Islet of Langerhans (tissue), 1 donor: ENCODE results near the gene FAM174B.
"Not testable (repeated sequence)": the region's sequence is repeated elsewhere in the genome, so short reads cannot be mapped to it uniquely, and the experiment has no call there.

Experiments used
- FAIRE-seq: peaks from one replicate; lab custom pipeline; 2011; peaks lifted over from hg19 to GRCh38; lab: Jason Lieb, UNC

The FAM174B gene

DNA sequence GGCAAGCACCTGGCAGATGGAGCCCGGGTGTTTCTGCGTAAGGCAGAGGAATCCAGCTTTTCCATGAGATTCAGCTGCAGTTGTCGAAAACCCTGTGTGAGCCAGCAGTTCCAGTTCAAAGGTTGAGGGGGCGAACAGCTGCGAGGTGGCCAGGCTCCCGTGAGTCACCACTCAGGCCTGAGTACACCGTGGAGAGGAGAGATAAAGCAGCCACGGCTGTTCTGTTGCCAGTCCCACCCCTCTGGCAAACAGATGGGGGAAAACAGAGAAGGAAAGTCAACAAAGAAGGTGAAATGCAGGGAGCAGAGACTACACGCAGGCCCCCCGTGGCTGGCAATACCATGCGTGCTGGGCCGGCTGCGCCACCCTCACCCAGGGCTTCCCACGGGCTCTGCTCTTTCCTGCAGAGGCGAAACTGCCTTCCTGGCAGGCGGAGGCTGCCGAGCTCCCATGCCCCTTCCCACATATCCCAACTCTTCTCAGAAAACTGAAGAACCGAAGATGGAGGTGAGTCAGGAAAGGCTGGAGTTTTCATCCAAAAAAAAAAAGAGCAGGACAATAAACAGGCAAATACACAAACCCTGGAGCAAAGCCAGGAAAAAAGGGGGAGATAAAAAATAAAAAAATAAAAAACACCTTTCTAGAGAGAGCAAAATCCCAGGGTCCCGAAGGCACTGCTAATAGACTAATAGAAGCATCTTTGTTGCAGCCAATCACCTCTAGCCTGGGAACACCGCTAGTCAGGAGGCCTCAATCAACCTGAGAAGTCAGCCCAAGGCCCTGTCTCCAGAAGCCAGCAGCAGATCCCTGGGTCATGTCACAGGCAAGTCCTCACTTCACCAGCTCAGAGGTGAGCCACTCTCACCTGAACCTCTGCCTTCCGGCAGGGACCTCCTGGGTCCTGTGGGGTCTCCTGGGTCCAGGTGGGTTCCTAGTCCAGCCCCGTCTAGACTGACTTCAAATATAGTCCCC lies 37.7 kb downstream of the FAM174B start:
- no peak for FAIRE-seq

DNA sequence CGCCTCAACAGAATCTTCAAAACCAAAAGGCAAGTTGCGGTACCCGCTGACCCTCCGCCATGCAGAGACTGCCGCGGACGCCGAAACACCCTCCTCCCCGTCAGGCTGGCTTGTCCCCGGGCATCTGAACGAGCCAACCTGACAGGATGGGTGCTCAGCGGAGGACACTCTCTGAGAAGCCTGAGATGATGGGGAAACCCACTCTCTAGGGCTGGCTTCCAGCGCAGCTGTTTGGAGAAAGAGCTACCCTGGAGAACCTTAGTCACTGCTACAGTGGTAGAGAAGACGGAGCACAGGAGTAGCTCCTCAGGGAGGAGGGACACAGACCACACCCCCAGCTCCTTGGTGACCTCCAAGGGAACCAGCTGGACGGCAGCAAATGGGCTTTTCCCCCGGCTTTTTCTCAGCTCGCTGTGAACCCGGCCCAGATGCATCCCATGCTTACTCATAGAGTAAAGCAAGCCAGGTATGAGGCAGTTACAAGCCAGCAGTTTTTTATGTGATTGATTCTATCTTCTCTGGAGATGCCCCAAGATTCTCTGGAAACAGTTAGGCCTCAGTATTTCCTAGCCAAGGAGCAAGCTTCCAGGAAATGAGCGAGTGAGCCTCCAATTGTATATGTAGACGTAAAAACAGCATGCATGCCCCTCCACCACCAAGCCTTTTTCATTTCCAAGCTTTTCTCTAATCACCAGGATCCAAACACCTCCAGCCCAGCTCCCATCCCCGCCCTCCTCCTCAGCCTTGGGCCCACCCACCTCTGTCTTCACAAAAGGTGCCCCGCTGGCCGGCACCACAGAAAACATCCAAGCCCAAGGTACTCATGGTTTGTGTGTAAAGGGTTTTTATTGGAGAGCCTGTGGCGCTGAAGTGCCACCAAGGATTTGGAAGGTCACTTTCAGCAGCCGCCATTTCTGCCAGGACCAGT lies 38.7 kb downstream of the FAM174B start:
- no peak for FAIRE-seq

DNA sequence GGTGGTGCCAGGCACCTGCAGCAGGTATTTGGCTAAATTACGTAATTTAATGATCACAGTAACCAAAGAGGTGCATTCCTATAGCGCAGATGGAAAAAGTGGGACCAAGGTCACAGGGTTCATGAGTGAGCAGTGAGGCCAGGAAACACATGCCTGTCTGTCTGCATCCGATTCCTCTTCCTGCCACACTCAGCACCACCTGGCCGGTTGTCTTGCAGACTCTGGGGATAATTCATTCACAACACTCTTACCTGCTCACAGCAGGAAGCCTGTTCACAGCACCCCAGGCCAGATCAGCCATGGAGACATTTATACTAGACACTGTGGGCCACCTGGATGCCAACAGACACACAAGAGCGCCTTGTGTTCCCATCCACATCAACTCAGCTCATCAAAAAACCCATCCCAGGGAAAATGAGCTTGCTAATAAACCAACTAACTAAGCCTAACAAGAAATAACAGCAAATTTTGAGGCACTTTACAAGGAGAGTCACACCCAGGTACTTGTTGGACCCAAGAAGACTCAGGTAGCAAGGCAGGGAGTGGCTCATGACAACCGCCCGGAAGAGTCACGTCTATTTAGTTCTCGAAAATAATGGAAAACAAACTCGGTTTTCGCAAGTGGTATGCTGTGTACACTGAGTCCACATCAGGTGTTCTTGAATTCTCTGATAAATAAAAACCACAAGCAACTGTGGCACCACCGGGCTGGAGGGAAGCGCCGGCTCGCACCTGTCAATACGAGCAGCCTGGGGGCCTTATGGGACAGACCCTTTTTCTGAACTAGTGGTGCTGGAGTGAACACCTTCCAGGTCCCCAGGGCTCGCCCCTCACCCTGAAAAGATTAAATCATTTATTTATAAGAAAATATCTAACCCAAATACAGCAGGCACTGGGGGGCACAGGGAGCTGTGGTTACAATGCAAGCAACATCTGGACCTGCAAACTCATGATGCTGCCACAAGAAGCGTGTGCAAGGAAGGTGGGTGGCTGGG lies 40.5 kb downstream of the FAM174B start:
- FAIRE-seq, result no peak

DNA sequence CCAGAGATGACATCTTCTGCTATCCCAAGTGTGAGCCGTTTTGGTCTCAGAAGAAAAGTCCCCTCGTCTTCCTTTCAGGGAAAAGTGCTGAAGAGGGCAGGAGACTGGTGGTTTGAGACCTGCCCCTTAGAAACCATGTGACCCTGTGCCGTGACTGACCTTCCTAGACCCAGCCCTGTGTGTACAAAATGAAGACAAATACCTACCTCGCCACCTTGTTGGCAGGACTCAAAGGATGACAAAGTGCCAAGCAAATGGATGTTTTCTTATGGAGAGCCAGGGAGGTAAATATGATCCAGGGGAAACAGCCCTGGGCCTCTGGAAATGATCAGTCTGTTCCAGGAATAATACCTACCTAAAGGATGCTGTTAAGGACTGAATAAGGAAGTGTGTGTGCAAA lies 41.3 kb downstream of the FAM174B start:
- FAIRE-seq, result no peak

DNA sequence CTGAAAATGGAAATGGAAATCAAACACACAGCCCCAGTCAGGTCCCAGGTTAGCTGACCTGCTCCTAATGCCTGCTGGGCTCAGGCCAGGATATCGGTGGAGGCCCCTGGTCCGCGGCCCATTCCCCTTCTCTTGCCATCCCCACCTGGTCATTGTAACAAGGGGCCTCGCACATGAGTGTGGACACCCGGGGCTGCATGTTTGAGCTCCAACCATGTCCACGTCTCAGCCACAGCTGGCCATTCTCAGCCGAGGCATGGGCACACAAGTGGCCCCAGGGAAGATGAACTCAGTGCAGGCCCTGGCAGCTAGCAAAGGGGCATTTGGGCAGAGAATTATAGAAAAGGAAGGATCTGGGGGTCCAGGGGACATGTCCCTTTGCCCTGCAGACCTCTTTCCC lies 41.7 kb downstream of the FAM174B start:
- FAIRE-seq, result no peak

DNA sequence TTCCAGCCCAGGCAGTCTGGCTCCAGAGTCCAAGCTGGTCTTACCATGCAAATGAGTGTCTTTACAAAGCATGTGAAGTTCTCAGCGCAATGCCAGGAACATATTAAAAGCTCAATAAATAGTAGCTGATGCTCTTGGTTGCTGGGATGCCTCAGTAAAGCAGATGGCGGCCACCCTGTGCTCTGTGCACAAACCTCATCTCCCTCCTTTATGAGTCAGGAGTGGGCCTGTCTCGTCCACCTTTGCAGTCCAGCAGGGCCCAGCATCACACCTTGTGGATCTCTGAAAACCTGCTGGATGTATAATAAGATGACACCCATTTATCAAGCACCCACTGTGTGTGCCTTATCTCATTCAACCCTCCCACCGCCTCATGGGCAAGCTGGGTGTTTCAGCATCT lies 42.7 kb downstream of the FAM174B start:
- FAIRE-seq, result no peak

DNA sequence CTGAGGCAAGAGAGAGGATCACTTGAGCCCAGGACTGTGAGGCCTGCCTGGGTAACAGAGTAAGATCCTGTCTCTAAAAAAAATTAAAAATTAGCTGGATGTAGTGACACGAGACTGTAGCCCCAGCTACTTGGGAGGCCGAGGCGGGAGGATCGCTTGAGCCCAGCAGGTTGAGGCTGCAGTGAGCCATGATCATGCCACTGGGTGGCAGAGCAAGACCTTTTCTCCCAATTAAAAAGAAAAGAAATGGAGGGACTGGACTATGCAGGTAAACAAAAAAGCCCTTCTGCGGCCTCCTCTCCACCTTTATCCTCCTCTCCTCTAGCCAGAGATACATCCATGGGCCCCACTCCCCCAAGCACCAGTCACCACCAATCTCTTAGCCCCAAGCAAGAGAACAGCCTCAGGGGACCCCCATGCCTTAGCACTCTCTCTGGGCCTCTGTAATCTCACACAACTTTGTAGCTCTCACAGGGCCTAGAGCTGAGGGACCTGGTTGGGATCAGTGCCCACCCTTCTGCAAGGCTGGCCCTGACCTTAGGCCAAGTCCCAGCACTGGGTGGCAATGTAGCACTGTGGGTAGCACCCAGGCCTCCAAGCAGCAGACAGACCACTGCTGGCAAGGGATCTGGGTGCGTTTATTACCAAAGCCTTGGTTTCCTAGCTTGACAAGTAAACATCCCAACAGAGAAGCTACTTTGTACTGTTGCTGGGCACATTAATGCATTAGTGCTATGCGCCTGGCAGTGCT lies 43.4 kb downstream of the FAM174B start:
- FAIRE-seq, result no peak

DNA sequence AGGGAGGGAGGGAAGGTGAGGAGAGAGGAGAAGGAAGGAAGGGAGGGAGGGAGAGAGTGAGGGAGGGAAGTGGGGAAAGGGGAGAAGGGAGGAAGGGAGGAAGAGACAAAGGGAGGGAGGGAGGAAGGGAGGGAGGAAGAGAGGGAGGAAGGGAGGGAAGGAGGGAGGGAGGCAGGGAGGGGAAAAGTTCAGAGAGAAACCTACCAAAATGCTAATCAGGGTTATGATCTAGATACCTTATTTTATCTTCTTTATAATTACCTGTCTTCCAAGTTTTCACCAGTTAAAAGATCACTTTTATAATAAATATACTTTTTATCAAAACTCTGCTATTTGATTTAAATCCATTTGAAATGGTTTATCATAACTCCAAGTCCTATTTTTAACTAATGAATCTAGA lies 44.4 kb downstream of the FAM174B start:
- no peak for FAIRE-seq

DNA sequence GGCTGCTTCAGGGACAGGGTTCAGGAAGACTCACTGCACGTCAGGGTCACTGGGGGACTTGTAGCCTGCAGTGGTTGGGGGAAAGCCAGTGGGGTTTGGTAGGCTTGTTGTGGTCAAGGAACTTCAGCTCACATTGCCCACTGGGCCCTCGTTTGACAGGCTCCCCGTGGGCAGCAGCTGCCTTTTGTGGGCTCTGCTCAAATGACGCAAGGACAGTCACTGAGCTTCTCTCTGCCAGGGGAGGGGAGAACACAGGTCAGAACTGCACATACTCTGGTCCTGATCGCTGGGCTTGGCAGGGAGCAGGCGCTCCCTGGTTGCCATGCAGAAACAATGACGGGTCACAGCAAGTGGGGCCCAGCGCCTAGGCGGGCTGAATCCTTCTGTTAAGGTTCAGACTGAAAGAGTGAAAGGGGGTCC lies 45.5 kb downstream of the FAM174B start:
- FAIRE-seq, result no peak

DNA sequence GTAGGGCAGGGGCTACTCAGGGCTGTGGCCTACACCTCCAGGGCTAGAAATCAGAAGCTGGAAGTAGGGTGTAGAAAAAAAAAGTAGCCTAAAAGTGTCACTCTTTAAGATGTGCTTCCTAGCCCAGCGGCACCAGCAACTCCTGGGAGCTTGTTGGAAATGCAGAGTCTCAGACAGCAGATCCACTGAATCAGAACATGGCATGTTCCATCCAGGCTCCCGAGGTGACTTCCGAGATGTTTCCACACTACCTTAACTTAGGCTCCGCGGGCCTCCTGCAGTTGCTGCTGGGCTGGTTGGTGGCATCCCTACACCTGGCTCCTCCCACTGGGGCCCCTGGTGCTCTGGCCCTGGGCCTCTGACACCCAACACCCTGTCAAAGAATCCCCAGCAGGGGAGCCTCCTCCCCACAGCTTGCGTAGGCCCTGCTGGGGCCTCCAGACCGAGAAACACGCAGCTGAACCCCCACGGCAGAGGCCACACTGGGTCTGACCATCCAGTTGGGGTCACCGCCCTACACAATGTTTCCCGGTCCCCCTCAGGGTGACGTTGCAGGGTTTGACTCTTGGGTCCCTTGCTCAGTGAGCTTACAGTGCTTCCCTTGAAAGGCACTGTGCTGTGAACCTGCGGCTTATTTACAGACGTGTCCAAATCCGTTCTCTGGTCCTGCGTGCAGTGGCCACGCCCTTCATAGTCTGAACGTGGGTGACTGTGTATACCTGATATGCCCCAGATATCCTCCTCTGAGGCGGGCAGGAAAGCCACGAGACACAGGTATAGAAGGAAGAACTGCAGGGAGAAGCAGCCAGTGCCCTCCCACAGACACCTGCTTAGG lies 46.5 kb downstream of the FAM174B start:
- no peak for FAIRE-seq

DNA sequence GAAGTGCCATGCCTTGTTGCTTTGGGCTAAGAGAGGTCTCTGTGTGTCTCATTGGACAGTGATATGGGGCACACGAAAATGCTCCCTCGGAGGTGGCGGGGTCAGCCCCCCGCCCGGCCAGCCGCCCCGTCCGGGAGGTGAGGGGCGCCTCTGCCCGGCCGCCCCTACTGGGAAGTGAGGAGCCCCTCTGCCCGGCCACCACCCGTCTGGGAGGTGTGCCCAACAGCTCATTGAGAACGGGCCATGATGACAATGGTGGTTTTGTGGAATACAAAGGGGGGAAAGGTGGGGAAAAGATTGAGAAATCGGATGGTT lies 48.8 kb downstream of the FAM174B start:
- FAIRE-seq, result not testable (repeated sequence)

DNA sequence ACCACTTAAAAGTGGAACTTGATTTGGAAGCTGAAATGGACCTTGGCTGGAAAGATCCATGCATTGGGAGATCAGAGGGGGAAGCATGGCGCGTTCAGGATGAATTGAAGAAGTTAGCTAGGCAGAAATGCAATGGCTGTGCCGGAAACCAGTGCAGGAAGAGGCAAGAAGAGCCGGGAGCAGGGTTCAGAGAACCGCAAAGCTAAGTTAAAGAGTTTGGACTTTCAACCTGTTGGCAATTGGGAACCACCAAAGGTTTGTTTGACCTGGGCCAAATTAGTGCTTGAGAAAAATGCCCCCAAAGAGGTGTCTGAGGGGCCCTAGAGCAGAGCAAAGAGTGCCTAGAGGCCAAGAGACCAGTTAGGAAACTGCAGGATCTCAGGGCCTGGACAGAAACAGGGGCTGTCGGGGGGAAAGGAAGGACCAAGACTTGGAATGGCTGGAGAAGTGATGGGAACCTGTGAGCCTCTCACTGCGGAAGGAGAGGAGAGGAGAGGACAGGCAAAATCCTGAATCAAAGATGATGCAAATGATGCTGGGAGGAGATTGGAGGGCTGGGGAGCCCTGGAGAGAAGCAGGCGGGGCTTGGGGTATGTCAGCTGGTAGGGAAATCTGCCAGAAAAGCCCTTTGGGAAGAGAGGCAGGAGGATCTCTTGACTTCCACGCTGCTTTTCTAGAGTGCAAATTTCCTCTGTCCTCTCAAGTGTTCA lies 49.3 kb downstream of the FAM174B start:
- no peak for FAIRE-seq

DNA sequence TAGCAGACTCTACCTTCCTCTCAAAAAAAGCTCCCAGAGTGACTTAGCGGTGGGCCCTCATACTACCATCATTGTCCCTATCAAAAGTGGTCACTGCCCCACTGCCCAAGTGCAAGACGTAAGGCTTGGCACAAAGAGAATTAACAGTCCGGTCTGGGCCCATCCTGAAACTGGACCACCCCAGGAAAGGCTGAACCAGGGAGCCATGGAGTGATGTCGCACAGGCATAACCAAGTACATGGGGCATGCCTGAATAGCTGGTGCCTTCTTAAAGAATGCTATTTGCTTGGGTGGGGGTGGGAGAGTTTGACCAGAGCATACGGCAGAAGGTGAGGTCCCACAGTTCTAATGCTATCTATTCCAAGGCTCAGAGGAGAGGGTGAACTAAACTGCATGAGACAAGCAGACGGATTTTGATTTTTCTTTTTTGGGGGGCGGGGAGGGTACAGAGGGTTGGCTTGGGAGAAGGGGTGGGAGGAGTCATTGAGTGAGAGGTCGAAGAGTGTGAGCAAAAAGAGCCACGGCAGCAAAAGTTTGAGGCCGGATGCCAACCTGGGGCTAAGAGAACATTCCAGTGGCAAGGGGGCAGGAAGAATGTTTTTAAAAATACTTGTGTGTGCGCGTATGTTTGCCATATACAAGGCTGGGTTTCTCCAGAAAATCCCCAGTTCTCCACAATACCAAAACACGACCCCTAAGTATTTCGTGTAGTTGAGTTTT lies 50.2 kb downstream of the FAM174B start:
- no peak for FAIRE-seq

DNA sequence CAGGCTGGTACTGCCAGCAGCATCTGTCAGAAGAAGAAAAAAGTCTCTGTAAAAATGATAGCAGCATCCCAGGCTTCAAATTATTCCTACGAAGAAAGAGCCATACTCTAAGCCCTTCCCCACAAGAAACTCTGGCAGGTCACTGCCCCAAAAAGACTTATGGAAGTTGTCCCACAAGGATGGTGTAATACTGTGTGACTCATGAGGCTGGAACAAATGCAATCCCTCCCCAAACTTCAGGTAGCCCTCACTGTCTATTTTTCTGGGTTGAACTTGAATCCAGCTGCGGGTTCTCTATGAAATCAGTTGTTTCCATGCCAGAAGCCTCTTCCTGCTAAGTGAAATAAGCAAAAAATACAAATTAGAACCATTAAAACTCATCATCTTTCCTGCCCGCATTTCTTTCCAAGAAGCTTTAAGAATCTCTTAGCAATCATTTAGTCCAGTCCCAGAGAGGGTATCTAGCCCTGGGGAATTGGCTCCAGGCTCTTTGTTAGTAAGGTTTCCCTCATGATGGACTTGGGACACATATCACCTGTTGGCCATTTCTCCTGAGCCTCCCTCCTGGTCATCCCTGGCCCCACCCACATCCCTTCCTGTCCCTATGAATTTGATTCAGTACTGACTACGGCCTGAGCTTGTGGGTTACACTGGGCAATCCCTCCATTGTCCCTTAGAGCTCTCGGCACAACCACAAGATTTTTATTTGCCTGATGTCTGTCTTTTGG lies 51.7 kb downstream of the FAM174B start:
- no peak for FAIRE-seq

DNA sequence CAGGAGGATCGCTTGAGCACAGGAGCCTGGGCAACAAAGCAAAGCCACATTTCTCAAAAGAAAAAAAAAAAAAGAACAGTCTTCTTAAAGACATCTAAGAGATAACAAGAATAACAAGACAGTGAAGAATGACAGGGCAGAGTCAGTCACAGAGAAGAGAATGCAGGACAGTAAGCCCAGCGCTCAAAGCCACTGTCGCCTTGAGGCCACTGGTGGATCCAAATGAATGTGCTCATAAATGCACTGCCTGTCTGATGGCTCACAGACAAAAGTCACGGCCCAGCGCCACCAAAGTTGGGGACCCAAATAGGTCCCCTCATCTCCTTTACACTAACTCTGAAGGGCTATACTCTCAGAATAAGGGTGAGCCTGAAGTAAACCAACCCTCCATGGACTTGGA lies 52.3 kb downstream of the FAM174B start:
- FAIRE-seq, result no peak

DNA sequence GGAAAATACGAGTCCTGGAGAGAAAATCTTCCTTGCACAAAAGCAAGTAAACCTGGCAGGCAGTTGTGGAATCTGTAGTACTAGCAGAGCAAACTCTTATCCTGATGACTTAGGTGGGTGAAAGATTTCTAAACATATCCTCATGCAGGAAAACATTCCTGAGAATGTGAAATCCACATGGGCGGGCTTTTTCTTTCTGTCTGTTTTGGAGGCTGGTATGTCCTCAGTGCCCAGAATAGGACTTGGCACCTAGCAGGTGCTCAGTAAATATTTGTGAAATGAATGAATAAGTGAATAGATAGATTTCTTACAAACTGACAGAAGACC lies 53.3 kb downstream of the FAM174B start:
- no peak for FAIRE-seq

DNA sequence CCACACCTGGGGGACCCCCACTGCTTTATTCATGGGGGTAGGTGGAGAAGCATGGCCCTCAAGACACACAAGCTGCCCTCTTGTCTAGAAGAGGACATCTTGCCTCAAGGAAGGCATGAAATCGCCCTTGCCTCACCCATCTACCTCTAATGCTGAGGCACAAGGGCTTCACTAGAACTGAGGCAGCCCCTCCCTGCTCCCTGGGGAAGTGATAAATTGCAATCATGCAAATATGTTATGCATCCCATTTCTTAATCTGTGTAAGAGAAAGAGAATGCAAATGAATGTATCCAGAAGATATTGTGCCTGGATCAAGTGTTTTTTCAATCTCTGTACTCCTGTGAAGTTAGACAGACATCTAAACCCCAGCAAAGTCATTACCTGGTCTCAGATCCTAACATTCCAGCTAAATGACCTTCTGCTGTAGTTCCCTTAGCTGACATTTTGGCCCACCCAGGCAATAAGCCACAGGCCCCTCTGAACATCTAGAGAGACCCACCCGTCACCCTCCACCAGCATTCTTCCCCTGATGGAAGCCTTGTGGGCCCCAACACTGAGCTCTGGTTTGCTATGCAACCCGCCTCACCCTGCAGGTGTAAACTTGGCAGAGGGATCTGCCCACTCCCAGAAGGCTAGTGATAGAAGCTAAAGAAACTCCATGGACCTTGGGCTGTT lies 53.8 kb downstream of the FAM174B start:
- FAIRE-seq, result no peak

DNA sequence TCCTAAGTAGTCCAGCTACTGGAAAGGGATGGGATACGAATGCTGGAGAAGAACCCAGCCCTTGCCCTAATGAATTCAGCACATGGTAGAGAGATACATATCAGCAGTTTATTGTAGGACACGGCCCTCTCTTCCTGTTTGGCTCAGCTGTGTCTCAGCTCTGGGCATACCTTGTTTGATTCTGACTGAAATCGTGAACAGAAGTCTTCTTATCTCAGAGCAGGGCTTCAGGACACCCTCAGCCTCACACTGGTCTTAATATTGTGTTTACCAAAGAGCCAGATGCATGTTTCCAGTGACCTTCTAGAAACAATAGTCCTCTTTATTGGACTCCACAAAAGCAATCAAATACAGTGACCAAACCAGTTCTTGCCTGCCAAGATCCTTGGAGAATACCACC lies 54.7 kb downstream of the FAM174B start:
- FAIRE-seq, result no peak
